T-helper 9 cell (primary cell): ENCODE results near the gene SHC1.
"Not testable (repeated sequence)": the region's sequence is repeated elsewhere in the genome, so short reads cannot be mapped to it uniquely, and the experiment has no call there.

Experiments used
- DNase-seq: peaks from one replicate; pipeline ENCODE4 v3.0.0-alpha.2; 2020

SHC1 gene

DNA sequence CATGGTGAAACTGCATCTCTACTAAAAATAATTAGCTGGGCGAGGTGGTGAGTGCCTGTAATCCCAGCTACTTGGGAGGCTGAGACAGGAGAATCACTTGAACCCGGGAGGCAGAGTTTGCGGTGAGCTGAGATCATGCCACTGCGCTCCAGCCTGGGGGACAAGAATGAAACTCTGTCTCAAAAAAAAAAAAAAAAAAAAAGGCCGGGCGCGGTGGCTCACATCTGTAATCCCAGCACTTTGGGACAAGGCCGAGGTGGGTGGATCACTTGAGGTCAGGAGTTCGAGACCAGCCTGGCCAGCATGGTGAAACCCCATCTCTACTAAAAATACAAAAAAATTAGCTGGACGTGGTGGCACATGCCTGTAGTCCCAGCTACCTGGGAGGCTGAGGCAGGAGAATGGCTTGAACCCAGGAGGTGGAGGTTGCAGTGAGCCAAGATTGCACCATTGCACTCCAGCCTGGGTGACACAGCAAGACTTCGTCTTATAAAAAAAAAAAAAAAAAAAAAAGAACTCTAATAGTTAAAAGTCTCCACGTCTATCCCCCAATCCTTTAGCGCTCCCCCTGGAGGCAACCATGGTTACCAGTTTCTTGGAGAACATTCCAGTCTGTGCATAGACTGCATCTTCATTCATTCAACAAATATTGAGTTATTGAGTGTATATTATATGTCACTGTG, 24.9 kb upstream of the SHC1 start:
- DNase-seq = not testable (repeated sequence)

DNA sequence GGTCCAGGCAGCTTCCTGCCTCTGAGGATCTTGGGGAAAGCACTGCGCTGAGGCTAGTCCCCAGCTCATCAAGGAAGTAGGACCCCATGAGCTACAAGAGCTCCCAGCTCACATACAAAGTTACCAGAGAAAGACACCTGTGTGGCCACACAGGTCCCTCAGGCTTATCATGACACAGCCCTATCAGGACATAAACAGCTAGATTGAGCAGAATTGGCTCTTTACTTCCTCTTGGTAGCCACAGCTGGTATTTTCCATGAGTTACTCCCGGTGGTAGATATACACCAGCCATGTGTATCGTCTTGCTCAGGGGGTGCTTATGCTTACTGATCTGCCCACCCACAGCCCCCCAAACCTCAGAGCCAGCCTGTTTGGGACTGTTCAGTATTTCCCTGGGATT, 24.0 kb upstream of the SHC1 start:
- no peak for DNase-seq

DNA sequence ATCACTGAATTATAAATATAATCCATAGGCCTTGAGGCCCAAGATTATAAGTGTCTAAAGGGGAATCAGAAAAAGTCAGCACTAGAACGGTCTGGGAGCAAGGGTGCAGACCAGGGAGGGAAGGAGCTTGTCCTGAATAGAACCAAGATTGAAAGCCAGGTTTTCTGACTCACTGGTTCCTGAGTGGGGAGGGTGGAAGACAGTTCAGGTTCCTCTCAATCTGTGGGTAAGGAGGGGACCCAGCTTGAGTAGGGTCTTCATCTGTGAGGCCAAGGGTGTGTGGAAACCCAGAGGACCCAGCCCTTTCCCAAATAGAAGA, 23.7 kb upstream of the SHC1 start:
- no peak for DNase-seq

DNA sequence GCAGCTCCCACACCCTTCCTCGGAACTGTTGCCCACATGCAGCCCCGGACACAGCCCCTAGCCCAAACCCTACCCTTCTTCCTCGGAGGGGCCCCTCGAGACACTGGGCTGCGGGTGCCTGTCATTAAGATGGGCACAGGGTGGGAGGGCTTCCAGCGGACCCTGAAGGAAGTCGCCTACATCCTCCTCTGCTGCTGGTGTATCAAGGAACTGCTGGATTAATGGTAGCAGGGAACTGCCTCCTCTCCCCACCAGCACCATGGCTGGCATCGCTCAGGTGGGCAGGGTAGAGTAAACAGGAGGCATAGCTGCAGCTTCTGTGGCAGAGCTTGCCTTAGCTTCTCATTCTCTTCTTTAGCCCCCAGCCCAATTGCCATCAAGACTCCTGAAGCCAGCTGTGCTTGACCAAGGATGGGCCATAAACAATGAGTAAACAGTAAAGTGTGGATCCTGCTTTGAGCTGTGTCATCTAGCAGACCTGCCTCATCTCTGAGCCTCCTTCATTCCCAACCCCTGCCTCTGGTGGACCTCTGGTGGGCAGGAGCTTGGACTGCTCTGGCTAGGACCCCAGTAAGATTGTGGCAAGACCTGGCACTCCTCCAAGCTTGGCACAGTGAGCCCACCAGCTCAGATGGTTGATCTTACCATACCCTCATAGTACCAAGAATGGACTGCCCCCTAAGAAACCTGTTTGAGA, 23.2 kb upstream of the SHC1 start, which contains the start of gene LENEP:
TSS of gene LENEP (plus strand) at position 15 of the 697 bp plus-strand sequence. CDS start at position 37, 22 bp downstream.
- no peak for DNase-seq

DNA sequence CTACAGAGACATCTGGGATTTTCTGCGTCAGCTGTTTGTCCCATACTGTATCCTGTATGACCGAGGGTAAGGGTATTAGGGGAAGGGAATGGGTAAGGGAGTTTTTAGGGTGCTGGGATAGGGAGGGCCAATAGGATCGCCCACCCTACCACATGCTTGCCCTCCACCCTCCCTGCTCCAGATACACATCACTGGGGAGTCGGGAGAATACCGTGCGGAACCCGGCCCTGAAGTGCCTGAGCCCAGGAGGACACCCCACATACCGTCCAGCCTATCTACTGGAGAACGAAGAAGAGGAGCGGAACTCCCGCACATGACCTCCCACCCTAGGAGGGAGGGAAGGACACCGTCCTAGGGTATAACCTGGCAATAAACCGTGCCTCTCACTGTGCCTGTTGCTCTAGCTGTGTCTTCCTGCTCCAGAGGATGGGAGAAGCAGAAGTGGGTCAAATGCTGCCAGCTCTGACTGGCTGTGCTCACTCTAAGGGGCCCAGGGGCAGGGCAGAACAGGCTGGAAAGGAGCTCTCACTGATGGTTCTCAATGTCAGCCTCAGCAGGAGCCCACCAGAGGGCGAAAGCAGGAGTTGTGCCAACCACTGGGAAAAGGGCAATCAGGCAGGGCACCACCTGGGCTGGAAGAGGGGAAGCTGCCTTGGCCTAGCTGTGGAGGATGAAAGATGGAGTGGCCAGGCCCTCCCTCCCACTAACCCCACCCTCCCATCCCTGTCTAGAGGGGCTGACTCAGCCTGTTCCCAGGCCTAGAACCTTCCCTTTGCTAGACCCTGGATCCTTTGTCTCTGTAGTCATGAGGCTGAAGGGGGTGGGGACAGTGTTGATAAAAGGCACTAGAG, 22.4 kb upstream of the SHC1 start:
- DNase-seq = no peak

DNA sequence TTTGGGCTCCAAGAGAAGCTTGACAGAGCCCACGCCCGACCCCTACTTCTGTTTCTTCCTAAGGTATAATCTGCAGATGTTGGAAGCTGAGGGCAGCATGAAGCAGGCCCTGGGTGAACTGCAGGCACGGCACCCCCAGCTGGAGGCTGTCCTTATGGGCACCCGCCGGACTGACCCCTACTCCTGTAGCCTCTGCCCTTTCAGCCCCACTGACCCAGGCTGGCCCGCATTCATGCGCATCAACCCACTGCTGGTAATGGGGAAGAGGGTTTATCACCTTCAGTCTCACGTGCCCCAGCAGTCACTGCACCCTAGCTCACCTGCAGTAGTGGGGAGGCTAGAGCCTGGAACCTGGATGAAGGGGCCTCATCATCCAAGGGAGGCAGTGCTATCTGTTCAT, 19.7 kb upstream of the SHC1 start:
- DNase-seq = no peak

DNA sequence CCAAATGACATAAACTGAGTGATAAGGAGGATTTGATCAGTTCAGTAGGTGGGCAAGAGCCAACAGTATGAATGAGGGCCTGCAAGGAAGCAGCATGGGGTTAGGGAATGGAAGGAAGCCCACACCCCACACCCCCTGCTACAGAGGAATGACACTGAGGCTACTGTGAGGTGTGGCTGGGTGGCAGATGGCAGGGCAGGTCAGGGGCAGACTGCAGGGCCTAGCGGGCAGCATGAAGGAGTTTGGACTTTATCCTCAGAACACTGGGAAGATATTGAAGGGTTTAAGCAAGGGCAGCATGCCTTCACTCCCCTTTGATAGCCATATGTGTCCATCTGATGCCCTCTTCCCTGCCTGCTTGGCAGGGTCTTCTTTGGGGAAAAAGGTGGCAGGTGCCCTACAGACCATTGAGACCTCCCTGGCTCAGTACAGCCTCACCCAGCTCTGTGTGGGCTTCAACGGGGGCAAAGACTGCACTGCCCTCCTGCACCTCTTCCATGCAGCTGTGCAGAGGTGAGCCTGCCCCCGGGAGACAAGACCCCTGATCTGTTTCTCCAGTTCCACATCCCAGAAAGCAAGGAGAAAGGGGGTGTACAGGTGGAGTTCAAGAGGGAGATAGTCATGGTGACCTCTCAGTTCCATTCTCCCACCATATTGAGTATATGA, 18.8 kb upstream of the SHC1 start:
- no peak for DNase-seq

DNA sequence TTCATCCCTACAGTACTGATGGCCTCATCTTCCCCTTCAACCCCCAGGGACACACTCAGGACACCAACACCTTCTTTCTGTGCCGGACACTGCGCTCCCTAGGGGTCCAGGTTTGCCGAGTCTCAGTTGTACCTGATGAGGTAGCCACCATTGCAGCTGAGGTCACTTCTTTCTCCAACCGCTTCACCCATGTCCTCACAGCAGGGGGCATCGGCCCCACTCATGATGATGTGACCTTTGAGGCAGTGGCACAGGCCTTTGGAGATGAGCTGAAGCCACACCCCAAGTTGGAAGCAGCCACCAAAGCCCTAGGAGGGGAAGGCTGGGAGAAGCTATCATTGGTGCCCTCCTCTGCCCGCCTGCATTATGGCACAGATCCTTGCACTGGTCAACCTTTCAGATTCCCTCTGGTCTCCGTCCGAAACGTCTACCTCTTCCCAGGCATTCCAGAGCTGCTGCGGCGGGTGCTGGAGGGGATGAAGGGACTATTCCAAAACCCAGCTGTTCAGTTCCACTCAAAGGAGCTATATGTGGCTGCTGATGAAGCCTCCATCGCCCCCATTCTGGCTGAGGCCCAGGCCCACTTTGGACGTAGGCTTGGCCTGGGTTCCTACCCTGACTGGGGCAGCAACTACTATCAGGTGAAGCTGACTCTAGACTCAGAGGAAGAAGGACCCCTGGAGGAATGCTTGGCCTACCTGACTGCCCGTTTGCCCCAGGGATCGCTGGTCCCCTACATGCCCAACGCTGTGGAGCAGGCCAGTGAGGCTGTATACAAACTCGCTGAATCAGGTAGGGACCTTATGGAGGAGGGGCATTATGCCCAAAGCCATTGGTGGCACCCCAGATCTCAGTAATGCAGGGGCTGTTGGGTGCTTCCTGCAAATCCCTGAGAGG, 17.8 kb upstream of the SHC1 start:
- no peak for DNase-seq

DNA sequence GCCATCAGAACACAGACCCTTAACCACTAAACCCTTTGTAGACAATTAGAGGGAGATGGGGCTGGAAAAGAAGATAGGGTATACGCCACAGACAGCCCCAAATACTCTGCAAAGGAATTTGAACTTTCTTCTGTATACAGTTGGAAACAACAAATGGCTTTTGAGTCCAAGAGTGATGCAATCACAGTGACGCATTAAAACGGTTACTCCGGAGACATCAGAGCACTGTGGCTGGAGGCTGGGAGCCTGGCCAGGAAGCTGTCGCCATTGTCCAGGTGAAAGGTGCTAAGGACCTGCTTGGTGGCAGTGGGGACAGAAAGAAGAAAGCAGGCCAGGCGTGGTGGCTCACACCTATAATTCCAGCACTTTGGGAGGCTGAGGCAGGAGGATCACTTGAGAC, 16.8 kb upstream of the SHC1 start:
- no peak for DNase-seq

DNA sequence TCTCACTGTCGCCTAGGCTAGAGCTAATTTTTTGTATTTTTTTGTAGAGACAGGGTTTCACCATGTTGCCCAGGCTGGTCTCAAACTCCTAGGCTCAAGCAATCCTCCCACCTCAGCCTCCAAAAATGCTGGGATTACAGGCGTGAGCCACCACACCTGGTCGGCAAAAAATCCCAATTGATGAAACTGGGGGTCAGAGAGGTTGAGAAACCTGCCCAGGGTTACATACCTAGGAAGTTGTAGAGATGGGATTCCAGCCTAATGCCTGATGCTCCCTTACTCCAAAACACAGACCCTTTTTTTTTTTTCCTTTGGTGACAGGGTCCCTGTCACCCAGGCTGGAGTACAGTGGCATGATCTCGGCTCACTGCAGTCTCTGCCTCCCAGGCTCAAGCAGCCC, 16.2 kb upstream of the SHC1 start:
- not testable (repeated sequence) for DNase-seq

DNA sequence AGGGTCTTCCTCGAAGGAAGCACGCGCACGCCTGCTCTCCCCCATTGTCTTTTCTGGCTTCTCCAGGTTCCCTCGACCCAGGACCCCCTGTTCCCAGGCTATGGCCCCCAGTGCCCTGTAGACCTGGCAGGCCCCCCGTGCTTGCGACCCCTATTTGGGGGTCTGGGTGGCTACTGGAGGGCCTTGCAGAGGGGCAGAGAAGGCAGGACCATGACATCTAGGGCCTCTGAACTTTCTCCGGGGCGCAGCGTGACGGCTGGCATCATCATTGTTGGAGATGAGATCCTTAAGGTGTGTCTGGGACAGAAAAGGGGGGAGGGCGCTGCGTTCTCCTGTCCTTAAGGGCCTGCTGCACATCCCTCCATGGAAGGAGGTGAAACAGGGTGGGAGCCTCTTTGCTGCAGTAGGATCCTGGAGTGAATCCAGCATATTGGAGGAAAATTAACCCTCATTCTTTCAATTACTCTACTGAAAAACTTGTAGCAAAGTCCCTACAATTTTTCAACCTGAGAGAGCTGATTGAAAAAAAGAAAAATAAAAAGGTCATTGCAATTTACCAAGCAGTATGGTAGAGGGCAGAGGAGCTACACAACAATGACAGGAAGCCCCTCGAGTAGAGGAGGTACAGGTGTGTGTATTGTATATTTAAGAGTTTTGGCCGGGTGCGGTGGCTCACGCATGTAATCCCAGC, 13.4 kb upstream of the SHC1 start:
- no peak for DNase-seq

DNA sequence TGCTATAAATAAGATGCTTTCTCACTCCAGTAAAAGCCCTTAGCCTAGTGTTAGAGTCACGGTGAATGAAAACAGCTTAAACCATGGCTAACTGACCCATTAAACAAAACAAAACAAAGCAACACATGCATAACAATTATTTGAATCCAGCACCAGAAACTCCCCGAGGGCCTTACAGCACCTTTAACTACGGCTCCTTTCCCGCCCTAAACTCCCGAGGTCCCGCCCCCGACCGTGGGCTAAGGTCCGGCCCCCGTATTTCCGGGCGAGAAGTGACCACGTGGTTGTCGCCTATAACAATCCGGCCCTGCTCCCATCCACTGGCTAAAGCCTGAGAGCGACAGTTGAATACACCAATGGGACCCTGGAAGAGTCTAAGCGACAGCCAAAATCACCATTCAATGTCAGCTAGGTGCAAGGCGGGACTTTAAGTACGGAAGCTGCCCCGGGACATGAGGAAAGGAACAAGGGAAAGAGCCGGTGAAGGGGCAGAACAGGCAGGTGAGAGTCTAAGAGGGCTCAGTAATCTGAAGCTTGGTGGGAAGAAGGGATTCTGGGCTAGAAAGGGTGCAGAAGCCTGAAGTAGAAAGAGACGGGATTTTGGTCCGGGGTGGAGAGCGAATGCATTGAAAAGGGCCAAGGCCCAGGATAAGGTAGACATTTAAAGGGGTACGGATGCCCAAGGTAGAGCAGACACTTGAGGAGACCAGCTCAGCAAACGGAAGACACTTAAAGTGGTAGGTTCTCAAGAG, 12.5 kb upstream of the SHC1 start, which contains the start of gene FLAD1:
TSS of gene FLAD1 (plus strand) at position 448 of the 752 bp plus-strand sequence. CDS start 351 bp downstream, outside the sequence.
- peak; percentile 90 for DNase-seq

DNA sequence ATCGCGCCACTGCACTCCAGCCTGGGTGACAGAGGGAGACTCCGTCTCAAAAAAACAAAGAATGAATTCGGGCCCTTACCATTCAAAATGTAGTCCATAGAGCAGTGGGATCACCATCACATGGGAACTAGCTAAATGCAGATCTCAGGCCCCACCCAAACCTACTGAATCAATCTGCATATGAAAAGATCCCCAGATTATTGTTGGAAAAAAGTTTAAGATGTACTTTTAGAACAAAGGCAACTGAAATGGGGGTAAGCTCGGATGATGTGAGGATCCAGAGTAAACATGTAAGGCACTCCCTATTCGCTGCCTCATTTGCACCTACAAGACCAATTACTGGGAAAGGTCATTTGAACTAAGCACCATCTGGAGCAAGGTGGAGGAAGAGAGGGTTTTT, 11.8 kb upstream of the SHC1 start:
- no peak for DNase-seq

DNA sequence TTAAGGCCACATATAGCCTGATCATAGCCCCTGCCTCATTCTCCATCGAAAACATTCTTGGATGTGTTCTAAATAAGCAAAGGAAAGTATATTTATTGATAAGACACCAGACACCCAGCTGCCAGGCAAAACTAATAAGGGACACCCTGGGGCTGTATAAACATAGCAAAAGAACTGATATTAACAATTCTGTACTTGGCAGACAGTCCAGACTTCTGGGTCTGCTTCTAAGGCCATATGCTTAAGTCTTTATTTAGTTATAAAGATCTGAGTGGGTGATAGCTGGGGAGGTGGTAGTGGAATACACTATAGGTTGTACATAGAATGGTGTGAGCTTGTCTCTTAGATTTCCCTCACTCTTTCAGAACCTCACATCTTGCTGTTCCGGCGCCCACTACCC, 7.8 kb upstream of the SHC1 start:
- no peak for DNase-seq

DNA sequence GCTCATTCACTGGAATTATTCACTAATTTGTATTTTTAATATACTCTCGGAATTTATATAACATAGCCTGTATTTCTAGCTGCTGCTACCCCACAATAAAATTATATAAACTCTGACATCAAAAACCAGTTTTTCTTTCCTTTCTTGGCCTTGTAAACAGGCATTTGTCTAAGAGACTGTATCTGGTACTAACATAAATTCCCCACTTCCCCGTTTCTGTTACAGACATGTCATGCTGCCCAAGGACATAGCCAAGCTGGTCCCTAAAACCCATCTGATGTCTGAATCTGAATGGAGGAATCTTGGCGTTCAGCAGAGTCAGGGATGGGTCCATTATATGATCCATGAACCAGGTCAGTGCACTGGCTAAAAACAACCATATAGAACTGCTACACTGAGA, 7.2 kb upstream of the SHC1 start:
- not testable (repeated sequence) for DNase-seq

DNA sequence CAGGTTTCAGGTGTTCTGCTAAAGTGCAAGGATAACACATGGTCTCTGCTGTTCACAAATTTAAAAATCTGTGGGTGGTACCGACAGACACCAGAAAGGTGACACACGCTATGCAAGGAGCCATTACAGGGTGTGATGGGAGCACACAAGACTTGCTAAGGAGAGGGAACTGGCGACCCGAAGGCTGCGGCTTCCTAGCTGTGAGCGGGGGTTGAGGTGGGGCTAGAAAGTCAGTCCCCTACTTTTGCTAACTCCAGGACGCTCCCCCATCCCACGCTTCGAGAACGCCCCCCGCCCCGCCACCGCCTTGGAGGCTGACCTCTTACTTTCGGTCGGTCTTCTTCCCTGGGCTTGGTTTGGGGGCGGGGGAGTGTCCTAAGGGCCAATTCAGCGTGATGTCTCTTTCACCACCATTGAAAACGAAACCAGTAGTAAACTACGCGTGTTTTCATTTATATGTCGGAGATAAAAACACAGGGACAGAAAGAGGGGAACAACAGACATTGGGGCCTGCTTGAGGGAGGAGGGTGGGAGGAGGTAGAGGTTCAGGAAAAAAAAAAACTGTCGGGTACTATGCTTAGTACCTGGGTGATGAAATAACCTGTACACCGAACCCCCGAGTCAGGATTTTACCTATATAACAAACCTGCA, 5.0 kb upstream of the SHC1 start:
- peak; percentile 38 for DNase-seq

DNA sequence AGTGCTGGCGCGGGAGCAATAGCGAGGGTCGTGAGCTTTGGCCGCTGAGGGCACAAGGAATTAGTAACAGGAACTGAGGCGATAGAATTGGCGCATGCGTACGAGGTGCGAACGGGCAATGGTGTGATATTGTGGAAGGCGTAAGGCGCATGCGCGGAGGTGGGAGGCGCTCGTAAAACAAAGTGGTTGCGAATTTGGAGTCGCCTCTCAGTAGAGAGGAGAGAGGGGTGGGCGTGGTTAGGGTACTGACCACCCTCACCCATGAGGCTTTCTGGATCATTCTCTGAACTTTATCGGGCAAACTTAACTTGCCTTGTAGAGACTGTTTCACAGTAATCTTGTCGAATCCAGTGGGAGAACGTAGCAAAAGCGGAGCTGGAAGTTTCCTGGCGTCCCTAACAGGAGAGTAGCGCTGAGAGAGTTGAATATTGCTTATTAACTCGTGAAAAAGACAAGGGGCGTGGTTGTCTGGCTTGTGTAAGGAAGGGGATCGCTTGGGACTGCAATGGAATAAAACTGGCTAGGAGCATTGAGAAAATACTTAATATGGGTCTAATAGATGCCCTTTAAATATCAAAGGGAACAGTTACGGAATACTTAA, 4.4 kb upstream of the SHC1 start:
- peak; percentile 88 for DNase-seq

DNA sequence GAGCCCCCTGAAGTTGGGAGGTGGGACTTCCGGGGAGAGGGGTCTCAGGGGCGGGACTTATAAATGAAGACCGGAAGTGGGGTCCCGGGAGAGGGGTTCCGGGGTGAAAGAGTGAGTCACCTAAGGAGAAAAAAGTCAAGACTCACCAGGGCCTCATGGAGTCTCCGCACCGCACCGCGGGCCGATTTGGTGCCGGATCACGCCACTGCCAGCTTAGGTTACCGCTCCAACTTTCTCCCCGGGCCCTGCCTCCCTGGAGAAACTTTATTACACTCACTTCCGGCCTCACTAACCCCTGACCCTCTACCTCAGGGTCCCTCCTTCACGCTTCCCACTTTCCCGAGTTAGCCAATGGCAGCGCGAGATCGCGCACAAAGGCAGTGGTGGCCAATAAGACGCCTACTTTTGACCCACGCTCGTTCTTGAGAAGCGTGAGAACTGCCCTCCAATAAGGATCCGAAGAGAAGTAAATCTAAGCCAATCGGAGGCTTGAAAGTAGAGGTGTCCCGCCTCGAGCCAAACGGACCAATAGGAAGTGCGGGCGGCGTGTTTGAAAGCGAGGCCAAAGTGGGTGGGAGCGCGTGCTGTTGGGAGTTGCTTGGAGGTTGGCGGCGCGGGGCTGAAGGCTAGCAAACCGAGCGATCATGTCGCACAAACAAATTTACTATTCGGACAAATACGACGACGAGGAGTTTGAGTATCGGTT, 3.7 kb upstream of the SHC1 start, which contains the start of gene CKS1B:
TSS of gene CKS1B (plus strand) at position 580 of the 706 bp plus-strand sequence. CDS start at position 645, 65 bp downstream.
- DNase-seq = peak; percentile 91
